Bone marrow (tissue), 2 donors: ENCODE measurements around the gene CCDC40.

Experiments
- DNase-seq, 2 donors: peaks; one replicate each; lab custom pipeline; 2025; lab: John Stamatoyannopoulos, UW

CCDC40 gene

GRCh38 chr17:80047176-80047575 lies 10.7 kb downstream of the CCDC40 start:
- DNase-seq: no peak

- no peak for DNase-seq
Measured at GRCh38 chr17:80049986-80050385, 13.5 kb downstream of the CCDC40 start.

- no peak for DNase-seq
Measured at GRCh38 chr17:80050706-80051105, 14.3 kb downstream of the CCDC40 start.

- DNase-seq: no peak
Measured at GRCh38 chr17:80051681-80052080, 15.2 kb downstream of the CCDC40 start.

GRCh38 chr17:80053102-80053501 lies 16.7 kb downstream of the CCDC40 start:
- no peak for DNase-seq

GRCh38 chr17:80055597-80055996 lies 19.2 kb downstream of the CCDC40 start:
- no peak for DNase-seq

- no peak for DNase-seq
Measured at GRCh38 chr17:80058311-80058955, 22.0 kb downstream of the CCDC40 start.

- no peak for DNase-seq
Measured at GRCh38 chr17:80060644-80061043, 24.2 kb downstream of the CCDC40 start.

- DNase-seq: no peak
Measured at GRCh38 chr17:80061421-80061820, 25.0 kb downstream of the CCDC40 start.

- DNase-seq: no peak
Measured at GRCh38 chr17:80063830-80064585, 27.6 kb downstream of the CCDC40 start.

GRCh38 chr17:80064696-80065095 lies 28.3 kb downstream of the CCDC40 start:
- no peak for DNase-seq

GRCh38 chr17:80065478-80066170 lies 29.2 kb downstream of the CCDC40 start:
- no peak for DNase-seq

- no peak for DNase-seq
Measured at GRCh38 chr17:80067393-80067986, 31.0 kb downstream of the CCDC40 start.

- DNase-seq: no peak
Measured at GRCh38 chr17:80068301-80069222, 32.1 kb downstream of the CCDC40 start.

GRCh38 chr17:80070375-80071115 lies 34.1 kb downstream of the CCDC40 start:
- no peak for DNase-seq

- DNase-seq: no peak
Measured at GRCh38 chr17:80071116-80071841, 34.8 kb downstream of the CCDC40 start.

GRCh38 chr17:80072410-80072809 lies 36.0 kb downstream of the CCDC40 start:
- no peak for DNase-seq

GRCh38 chr17:80080081-80080480 lies 43.6 kb downstream of the CCDC40 start:
- no peak for DNase-seq

- DNase-seq: no peak
Measured at GRCh38 chr17:80081596-80081995, 45.2 kb downstream of the CCDC40 start.
